ENCODE measurements around the gene CEND1. TPM values are rescaled to one million over a fixed set of nuclear protein-coding genes. Genes with fewer than 3 reads are reported as not detected.
A peak's percentile ranks its signal among the peaks of the same experiment; 100 is the strongest.

The CEND1 gene
- total and polyA plus RNA-seq, 2 of the 13 experiments (the other 11 are each of a cell fraction or from before 2014, with no cell fraction given): not detected

DNA sequence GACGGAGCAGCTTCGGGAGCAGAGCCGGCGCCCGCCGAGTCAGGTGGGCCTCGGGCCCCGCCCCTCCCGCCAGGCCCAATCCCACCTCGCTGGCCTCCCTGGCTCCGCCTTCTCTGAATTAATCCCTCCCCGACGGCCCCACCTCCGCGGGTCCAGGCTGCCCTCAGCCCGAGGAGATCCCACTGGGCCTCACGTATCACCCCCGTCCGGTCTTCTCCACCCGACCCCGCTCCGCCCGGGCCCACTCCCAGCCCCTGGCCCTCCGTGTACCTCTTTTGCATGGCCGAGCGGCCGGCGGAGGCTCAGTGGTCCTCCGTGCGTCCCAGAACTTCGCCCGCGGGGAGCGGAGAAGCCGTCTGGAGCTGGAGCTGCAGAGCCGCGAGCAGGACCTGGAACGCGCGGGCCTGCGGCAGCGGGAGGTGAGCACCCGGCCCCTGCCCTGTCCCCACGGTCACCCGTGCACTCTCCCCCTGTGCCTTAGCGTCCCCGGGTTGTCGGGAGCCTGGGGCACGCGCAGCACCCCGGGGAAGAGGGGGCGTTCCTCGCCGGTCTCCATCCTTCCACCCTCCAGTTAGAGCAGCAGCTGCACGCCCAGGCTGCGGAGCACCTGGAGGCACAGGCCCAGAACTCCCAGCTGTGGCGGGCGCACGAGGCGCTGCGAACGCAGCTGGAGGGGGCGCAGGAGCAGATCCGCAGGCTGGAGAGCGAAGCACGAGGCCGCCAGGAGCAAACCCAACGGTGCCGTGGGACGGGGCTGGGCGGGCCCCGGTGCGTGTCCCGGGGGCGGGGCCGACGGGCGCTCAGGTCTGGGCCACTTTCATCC is 40.6 kb upstream of the CEND1 start (continued):
- TF ChIP-seq, protein P1, sequence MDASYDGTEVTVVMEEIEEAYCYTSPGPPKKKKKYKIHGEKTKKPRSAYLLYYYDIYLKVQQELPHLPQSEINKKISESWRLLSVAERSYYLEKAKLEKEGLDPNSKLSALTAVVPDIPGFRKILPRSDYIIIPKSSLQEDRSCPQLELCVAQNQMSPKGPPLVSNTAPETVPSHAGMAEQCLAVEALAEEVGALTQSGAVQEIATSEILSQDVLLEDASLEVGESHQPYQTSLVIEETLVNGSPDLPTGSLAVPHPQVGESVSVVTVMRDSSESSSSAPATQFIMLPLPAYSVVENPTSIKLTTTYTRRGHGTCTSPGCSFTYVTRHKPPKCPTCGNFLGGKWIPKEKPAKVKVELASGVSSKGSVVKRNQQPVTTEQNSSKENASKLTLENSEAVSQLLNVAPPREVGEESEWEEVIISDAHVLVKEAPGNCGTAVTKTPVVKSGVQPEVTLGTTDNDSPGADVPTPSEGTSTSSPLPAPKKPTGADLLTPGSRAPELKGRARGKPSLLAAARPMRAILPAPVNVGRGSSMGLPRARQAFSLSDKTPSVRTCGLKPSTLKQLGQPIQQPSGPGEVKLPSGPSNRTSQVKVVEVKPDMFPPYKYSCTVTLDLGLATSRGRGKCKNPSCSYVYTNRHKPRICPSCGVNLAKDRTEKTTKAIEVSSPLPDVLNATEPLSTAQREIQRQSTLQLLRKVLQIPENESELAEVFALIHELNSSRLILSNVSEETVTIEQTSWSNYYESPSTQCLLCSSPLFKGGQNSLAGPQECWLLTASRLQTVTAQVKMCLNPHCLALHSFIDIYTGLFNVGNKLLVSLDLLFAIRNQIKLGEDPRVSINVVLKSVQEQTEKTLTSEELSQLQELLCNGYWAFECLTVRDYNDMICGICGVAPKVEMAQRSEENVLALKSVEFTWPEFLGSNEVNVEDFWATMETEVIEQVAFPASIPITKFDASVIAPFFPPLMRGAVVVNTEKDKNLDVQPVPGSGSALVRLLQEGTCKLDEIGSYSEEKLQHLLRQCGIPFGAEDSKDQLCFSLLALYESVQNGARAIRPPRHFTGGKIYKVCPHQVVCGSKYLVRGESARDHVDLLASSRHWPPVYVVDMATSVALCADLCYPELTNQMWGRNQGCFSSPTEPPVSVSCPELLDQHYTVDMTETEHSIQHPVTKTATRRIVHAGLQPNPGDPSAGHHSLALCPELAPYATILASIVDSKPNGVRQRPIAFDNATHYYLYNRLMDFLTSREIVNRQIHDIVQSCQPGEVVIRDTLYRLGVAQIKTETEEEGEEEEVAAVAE (CRISPR knock-in tag; IDR thresholded peaks at IDR 0.05; ENCODE audit: borderline replicate concordance): no peak
- TF ChIP-seq, protein P2, sequence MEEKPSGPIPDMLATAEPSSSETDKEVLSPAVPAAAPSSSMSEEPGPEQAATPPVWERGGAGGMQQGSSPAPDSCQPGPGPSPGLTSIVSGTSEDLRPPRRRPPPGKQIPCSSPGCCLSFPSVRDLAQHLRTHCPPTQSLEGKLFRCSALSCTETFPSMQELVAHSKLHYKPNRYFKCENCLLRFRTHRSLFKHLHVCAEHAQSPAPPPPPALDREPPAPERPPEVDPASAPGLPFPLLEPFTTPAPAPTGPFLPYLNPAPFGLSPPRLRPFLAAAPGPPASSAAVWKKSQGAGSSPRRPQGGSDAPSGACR (CRISPR knock-in tag; IDR thresholded peaks at IDR 0.05): no peak
- TF ChIP-seq SMAD1 (CRISPR knock-in tag; IDR thresholded peaks at IDR 0.05; ENCODE audit: borderline replicate concordance, low read depth) (no peak), ZNF749 (CRISPR knock-in tag; IDR thresholded peaks at IDR 0.05; ENCODE audit: borderline replicate concordance) (no peak), SIN3B (IDR thresholded peaks at IDR 0.05; ENCODE audit: low read length) (no peak), ZEB1 (IDR thresholded peaks at IDR 0.05; ENCODE audit: insufficient replicate concordance, low read depth) (no peak), MEIS1 (CRISPR knock-in tag; IDR thresholded peaks at IDR 0.05; ENCODE audit: borderline replicate concordance) (0 out of 2 replicates have a peak, but pooled peaks have one; percentile 39), NONO (IDR thresholded peaks at IDR 0.05) (no peak), NONO (CRISPR knock-in tag; conservative IDR thresholded peaks at IDR 0.05) (no peak; the same call in 1 of the 2 replicates), ZNF24 (IDR thresholded peaks at IDR 0.05) (no peak)
- TF ChIP-seq, protein P3, sequence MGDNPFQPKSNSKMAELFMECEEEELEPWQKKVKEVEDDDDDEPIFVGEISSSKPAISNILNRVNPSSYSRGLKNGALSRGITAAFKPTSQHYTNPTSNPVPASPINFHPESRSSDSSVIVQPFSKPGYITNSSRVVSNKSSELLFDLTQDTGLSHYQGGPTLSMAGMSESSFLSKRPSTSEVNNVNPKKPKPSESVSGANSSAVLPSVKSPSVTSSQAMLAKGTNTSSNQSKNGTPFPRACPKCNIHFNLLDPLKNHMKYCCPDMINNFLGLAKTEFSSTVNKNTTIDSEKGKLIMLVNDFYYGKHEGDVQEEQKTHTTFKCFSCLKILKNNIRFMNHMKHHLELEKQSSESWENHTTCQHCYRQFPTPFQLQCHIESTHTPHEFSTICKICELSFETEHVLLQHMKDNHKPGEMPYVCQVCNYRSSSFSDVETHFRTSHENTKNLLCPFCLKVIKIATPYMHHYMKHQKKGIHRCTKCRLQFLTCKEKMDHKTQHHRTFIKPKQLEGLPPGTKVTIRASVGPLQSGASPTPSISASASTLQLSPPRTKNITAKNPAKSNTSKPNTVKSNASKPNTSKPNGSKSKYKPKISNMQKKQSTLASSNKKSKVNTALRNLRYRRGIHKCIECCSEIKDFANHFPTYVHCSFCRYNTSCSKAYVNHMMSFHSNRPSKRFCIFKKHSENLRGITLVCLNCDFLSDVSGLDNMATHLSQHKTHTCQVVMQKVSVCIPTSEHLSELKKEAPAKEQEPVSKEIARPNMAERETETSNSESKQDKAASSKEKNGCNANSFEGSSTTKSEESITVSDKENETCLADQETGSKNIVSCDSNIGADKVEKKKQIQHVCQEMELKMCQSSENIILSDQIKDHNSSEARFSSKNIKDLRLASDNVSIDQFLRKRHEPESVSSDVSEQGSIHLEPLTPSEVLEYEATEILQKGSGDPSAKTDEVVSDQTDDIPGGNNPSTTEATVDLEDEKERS (CRISPR knock-in tag; IDR thresholded peaks at IDR 0.05): no peak; the same call in 1 of the 2 replicates
- TF ChIP-seq, protein P4, sequence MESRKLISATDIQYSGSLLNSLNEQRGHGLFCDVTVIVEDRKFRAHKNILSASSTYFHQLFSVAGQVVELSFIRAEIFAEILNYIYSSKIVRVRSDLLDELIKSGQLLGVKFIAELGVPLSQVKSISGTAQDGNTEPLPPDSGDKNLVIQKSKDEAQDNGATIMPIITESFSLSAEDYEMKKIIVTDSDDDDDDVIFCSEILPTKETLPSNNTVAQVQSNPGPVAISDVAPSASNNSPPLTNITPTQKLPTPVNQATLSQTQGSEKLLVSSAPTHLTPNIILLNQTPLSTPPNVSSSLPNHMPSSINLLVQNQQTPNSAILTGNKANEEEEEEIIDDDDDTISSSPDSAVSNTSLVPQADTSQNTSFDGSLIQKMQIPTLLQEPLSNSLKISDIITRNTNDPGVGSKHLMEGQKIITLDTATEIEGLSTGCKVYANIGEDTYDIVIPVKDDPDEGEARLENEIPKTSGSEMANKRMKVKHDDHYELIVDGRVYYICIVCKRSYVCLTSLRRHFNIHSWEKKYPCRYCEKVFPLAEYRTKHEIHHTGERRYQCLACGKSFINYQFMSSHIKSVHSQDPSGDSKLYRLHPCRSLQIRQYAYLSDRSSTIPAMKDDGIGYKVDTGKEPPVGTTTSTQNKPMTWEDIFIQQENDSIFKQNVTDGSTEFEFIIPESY (CRISPR knock-in tag; IDR thresholded peaks at IDR 0.05): no peak
- TF ChIP-seq, protein P5, sequence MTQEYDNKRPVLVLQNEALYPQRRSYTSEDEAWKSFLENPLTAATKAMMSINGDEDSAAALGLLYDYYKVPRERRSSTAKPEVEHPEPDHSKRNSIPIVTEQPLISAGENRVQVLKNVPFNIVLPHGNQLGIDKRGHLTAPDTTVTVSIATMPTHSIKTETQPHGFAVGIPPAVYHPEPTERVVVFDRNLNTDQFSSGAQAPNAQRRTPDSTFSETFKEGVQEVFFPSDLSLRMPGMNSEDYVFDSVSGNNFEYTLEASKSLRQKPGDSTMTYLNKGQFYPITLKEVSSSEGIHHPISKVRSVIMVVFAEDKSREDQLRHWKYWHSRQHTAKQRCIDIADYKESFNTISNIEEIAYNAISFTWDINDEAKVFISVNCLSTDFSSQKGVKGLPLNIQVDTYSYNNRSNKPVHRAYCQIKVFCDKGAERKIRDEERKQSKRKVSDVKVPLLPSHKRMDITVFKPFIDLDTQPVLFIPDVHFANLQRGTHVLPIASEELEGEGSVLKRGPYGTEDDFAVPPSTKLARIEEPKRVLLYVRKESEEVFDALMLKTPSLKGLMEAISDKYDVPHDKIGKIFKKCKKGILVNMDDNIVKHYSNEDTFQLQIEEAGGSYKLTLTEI (CRISPR knock-in tag; conservative IDR thresholded peaks at IDR 0.05): no peak

Data from HepG2 (cell line).